Urinary bladder (tissue), 4 donors: Measurements from ENCODE around the gene TCF19. TPM values are rescaled to one million over a fixed set of nuclear protein-coding genes. Genes with fewer than 3 reads are reported as not detected.

Experiments
- DNase-seq: peaks from one replicate; pipeline ENCODE4 v3.0.0-alpha.2; 2015; ENCODE audit errors: extremely low spot score
- H3K27ac ChIP-seq: one replicate; pipeline ENCODE4 v1.5.1; 2013; ENCODE audit warnings: low read depth, mild to moderate bottlenecking, moderate library complexity
- H3K36me3 ChIP-seq: one replicate; pipeline ENCODE4 v1.6.1; 2013; ENCODE audit warnings: mild to moderate bottlenecking, moderate library complexity; ENCODE audit not compliant: insufficient read depth
- H3K4me1 ChIP-seq: one replicate; pipeline ENCODE4 v1.6.1; 2013; ENCODE audit warnings: mild to moderate bottlenecking, moderate library complexity; ENCODE audit not compliant: insufficient read depth
- H3K4me3 ChIP-seq: one replicate; pipeline ENCODE4 v1.5.1; 2013; ENCODE audit warnings: low read depth, low read length
- WGBS: extraction: QIAGEN DNeasy Blood & Tissue Kit; methylation state at CpG from one replicate; pipeline ENCODE4 v1.1.7; 2013; 5-methylcytosine and 5-hydroxymethylcytosine counted together
- polyA plus RNA-seq: library from polyadenylated mRNA; stranded (reverse); fragments of 200-250 nt; gene quantifications from one replicate; pipeline ENCODE4 v1.2.3, GENCODE V29; 2013
- small RNA-seq: library from RNA; depleted of rRNA; stranded (forward); fragments of <200 nt; gene quantifications from one replicate; pipeline ENCODE3, GENCODE V24; 2014
- total RNA-seq: library from RNA; depleted of rRNA; stranded (reverse); fragments of >200 nt; gene quantifications from one replicate; pipeline ENCODE4 v1.2.3, GENCODE V29; 2014
- donor health status: healthy with polysubstance abuse.
- donor health status: healthy.

TCF19 gene
- total and polyA plus RNA-seq, 2 donors = 7.9 to 12.7 TPM

- WGBS = 77% methylated on average over 4 of the region's 4 CpGs
- no peaks in the 10 kb centered on the region for H3K4me1 ChIP-seq
- DNase-seq = no peak
- no peak overlapping the region for H3K4me3 ChIP-seq
- no peaks in the 10 kb centered on the region for H3K36me3 ChIP-seq
- no peak overlapping the region for H3K27ac ChIP-seq
Observed at GRCh38 chr6:31204751-31205145, 46.4 kb downstream of the TCF19 start.

DNA sequence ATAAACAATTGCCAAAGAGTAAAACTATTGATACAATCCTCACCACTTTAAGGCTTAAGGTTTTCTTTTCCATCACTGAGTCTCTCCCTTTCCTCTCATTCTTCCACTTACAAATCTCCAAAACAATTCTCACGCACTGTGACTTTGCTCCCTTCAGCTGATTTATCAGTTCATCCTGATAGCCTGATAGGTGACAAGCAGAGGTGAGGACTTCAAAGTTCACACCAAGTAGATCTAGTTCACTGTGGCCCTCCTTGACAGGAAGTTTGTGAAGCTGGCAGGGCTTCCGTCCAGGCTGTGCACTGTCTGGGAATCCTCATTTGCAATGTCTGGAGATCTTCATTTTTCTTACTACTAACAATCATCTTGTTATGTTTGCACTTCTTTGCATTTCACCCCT lies 47.2 kb downstream of the TCF19 start:
- Histone ChIP-seq H3K4me3 (no peak overlapping the region), H3K4me1 (no peaks in the 10 kb centered on the region), H3K36me3 (no peaks in the 10 kb centered on the region), H3K27ac (no peak overlapping the region)
- 71% methylated on average over 2 of the region's 2 CpGs for WGBS
- no peak for DNase-seq

DNA sequence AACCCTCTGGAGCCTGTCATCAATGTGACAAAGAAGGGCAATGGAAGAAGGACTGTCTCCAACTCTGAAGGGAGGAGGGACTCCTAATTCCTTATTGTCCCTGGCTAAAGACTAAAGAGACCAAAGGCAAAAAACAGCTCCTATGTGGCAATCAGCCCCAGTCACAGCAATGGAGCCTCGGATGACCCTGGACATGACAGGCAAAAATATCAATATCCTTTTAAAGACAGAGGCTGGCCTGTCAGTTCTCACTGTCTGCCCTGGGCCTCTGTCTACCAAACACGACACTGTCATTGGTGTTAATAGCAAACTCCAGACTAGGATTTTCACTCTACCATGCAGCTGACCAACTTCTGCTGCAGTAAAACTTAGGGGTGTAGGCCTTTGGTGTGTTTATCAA lies 50.1 kb downstream of the TCF19 start:
- H3K27ac ChIP-seq = no peak overlapping the region
- no peak for DNase-seq
- WGBS = 52% methylated on average over 2 of the region's 2 CpGs

DNA sequence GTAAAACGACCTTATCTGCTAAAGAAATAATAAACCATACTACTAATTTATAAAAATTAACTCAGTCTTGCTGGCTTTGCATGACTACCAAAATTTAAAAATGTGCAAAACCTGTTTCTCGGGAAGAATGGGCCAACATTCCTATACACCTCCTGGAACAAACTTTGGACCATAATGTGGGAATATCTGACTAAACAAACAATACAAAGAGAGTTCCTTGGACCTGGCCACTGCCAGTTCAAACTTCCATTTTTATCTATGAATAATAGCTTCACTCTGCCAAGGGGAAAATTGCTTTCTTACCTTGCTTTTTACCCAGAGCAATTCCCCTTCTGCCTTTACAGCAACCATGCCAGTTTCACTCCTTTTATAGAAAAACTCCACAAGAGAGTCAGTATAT lies 50.7 kb downstream of the TCF19 start:
- H3K4me3 ChIP-seq = no peak overlapping the region
- no peak for DNase-seq
- no peaks in the 10 kb centered on the region for H3K36me3 ChIP-seq
- H3K4me1 ChIP-seq = no peaks in the 10 kb centered on the region
- H3K27ac ChIP-seq = no peak overlapping the region
- WGBS = 49% methylated on average over 2 of the region's 2 CpGs

More for the DNA sequence above, 50.1 kb downstream of the TCF19 start:
- H3K36me3 ChIP-seq = no peaks in the 10 kb centered on the region
- no peaks in the 10 kb centered on the region for H3K4me1 ChIP-seq
- H3K4me3 ChIP-seq = no peak overlapping the region

- Histone ChIP-seq H3K4me3 (no peak overlapping the region), H3K36me3 (no peaks in the 10 kb centered on the region), H3K27ac (no peak overlapping the region), H3K4me1 (no peaks in the 10 kb centered on the region)
- DNase-seq = no peak
- WGBS = 33% methylated on average over 6 of the region's 6 CpGs
Observed at GRCh38 chr6:31210123-31210522, 51.7 kb downstream of the TCF19 start.

DNA sequence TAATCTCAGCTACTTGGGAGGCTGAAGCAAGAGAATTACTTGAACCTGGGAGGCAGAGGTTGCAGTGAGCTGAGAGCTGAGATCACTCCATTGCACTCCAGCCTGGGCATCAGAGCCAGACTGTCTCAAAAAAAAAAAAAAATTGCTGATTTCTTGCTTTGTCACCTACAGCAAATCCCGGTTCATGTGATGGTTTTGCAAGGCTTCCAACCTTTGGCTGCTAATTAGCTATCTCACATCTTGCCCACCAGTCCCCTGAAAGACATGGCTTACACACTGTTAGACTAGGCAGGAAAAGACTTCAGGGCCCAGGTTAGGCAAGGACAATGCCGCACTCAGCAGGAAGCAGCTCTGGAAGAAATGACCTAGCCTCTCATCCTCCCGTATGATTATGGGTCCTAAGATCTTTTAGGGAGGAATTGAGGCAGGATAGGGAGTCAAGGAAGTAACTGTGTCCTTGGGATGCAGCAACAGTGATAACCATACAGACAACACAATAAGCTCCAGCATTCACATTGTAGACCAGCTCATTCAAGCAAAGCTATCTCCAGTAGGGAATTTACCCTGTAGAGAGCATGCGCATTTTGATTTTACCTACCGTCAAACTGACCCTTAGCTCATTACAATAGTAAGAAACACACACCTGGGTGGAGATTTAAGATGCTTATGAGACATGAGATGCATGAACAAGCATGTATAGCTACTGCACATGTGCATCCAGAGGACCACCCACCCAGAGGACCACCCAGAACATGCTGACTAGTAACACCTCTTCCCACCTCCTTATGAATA lies 52.5 kb downstream of the TCF19 start:
- 67% methylated on average over 5 of the region's 5 CpGs for WGBS
- H3K4me1 ChIP-seq = no peaks in the 10 kb centered on the region
- no peak overlapping the region for H3K4me3 ChIP-seq
- H3K36me3 ChIP-seq = no peaks in the 10 kb centered on the region
- no peak for DNase-seq
- no peak overlapping the region for H3K27ac ChIP-seq

Small RNA genes within 50 kb of the gene (small RNA-seq; reads per million reads assigned to genes)
- gene POLR2LP1 = not detected

Other genes starting within 250 kb of the TCF19 start
- 14.4 TPM for gene VARS2, start 244.4 kb upstream of the TCF19 start, total RNA-seq
- 10.3 TPM for gene VARS2, start 244.4 kb upstream of the TCF19 start, polyA plus RNA-seq
- gene SFTA2, start 226.4 kb upstream of the TCF19 start, total RNA-seq = not detected
- gene SFTA2, start 226.4 kb upstream of the TCF19 start, polyA plus RNA-seq = not detected
- gene MUCL3, start 217.6 kb upstream of the TCF19 start, total RNA-seq = not detected
- gene MUCL3, start 217.6 kb upstream of the TCF19 start, polyA plus RNA-seq = not detected
- not detected for gene MUC21, start 174.9 kb upstream of the TCF19 start, total RNA-seq
- gene MUC21, start 174.9 kb upstream of the TCF19 start, polyA plus RNA-seq = not detected
- not detected for gene MUC22, start 148.1 kb upstream of the TCF19 start, total RNA-seq
- not detected for gene MUC22, start 148.1 kb upstream of the TCF19 start, polyA plus RNA-seq
- not detected for gene C6orf15, start 46.0 kb upstream of the TCF19 start, total RNA-seq
- not detected for gene C6orf15, start 46.0 kb upstream of the TCF19 start, polyA plus RNA-seq
- gene PSORS1C1, start 43.8 kb upstream of the TCF19 start, total RNA-seq = 0.48 TPM
- 6.8 TPM for gene PSORS1C1, start 43.8 kb upstream of the TCF19 start, polyA plus RNA-seq
- gene CDSN, start 38.1 kb upstream of the TCF19 start, total RNA-seq = not detected
- gene CDSN, start 38.1 kb upstream of the TCF19 start, polyA plus RNA-seq = not detected
- gene PSORS1C2, start 19.5 kb upstream of the TCF19 start, total RNA-seq = not detected
- gene PSORS1C2, start 19.5 kb upstream of the TCF19 start, polyA plus RNA-seq = not detected
- 18.2 TPM for gene CCHCR1, start 787 bp upstream of the TCF19 start, total RNA-seq
- 16.0 TPM for gene CCHCR1, start 787 bp upstream of the TCF19 start, polyA plus RNA-seq
- gene POU5F1, start 12.1 kb downstream of the TCF19 start, total RNA-seq = 3.0 TPM
- 4.4 TPM for gene POU5F1, start 12.1 kb downstream of the TCF19 start, polyA plus RNA-seq
- 108 TPM for gene HLA-C, start 113.5 kb downstream of the TCF19 start, total RNA-seq
- gene HLA-C, start 113.5 kb downstream of the TCF19 start, polyA plus RNA-seq = 351 TPM
- 234 TPM for gene HLA-B, start 198.6 kb downstream of the TCF19 start, total RNA-seq
- 1,074 TPM for gene HLA-B, start 198.6 kb downstream of the TCF19 start, polyA plus RNA-seq
- 6.7 TPM for gene MICA, start 245.0 kb downstream of the TCF19 start, total RNA-seq
- gene MICA, start 245.0 kb downstream of the TCF19 start, polyA plus RNA-seq = 23.8 TPM